ENCODE data around the gene CLIC6.

Gene CLIC6

DNA sequence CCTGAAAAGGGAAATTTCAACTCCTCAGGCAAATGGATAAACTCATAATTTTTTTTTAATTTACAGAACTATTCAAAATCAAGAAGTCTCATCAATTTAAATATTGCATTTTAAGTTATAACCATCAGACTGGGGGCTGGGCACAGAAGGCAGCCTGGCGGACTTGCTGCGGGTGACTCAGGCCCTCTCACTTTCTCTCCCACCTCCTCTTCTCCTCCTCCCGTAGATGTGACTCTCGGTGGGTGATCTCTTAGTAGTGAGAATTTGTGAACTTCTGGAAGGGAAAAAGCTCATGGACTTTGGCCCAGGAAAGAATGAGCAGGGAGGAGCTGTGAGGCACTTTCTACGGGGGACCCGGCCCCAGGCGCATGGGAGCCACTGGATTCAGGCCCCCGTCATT, 32.9 kb downstream of the CLIC6 start:
- TF ChIP-seq ZNF2 (tag by site-specific recombination; IDR thresholded peaks at IDR 0.05), result no peak
- no peak for TF ChIP-seq ZNF510 (tag by site-specific recombination; IDR thresholded peaks at IDR 0.05; ENCODE audit: insufficient replicate concordance)
- no peak for TF ChIP-seq PRDM1 (tag by site-specific recombination; IDR thresholded peaks at IDR 0.05)
- TF ChIP-seq ZNF561 (tag by site-specific recombination; IDR thresholded peaks at IDR 0.05; ENCODE audit: borderline replicate concordance), result no peak
- TF ChIP-seq, protein P1, sequence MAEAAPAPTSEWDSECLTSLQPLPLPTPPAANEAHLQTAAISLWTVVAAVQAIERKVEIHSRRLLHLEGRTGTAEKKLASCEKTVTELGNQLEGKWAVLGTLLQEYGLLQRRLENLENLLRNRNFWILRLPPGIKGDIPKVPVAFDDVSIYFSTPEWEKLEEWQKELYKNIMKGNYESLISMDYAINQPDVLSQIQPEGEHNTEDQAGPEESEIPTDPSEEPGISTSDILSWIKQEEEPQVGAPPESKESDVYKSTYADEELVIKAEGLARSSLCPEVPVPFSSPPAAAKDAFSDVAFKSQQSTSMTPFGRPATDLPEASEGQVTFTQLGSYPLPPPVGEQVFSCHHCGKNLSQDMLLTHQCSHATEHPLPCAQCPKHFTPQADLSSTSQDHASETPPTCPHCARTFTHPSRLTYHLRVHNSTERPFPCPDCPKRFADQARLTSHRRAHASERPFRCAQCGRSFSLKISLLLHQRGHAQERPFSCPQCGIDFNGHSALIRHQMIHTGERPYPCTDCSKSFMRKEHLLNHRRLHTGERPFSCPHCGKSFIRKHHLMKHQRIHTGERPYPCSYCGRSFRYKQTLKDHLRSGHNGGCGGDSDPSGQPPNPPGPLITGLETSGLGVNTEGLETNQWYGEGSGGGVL (tag by site-specific recombination; IDR thresholded peaks at IDR 0.05), result no peak
- TF ChIP-seq SP2 (tag by site-specific recombination; IDR thresholded peaks at IDR 0.05), result no peak
- H3K36me3 ChIP-seq (ENCODE audit: control insufficient read depth in 2 of 2, insufficient read depth in 1 of 2, low read length in 2 of 2), result no peaks in the 10 kb centered on the region
- ChIA-PET POLR2A (no interaction called here), CTCF (interaction anchor here (1.0 kb wide), 1 partner anchor 9 kb away, joined by 3 read pairs; no protein-coding TSS in a partner anchor)
- H3K9me3 ChIP-seq (ENCODE audit: control insufficient read depth, insufficient read depth, low read depth, low read length), result no peaks in the 10 kb centered on the region
- no peak overlapping the region for H3K4me3 ChIP-seq (ENCODE audit: low read depth, low read length)
- H3K4me1 ChIP-seq (ENCODE audit: control insufficient read depth, insufficient read depth, low read length), result no peaks in the 10 kb centered on the region
- H3K27ac ChIP-seq (ENCODE audit: extremely low read depth, low read depth, low read length), result no peak overlapping the region

DNA sequence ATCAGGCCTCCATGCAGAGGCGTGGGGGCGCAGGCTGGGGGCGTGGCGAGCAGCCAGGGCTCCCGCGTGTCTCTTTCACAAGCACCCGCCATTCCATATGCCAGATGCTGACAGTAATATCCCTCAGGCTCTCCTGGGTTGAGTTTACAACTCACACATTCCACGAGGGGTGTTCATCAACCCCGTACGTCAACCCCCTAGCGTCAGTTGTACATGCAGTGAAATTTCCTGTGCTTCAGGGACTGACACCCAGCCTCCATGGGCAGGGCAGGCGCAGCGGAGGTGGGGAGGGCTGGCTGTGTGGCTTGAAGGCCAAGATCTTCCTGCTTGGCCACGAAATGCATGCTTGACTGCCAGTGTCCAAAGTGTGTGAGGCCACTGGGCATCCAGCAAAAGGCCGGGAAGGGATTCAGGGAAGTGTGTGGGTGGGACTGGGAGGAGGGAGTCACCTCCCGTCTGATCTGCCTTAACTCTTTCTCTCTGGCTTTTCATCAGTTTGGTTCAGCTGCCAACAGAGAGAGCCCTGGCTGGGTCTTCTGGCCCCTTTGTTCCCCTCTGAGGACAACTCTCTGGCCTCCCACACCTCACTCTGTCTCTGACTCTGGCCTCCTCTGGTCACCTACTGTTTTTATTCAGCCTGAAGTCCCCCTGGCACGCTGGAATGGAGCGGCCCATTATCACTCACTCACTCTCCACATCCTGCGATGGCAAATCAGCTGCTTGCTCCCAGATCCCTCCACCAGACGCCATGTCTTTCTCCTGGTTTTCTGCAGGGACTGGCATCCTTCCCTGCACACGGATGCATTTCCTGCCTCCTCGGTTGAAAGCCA, 33.8 kb downstream of the CLIC6 start:
- H3K4me1 ChIP-seq (ENCODE audit: control insufficient read depth, insufficient read depth, low read length), result no peaks in the 10 kb centered on the region
- no peaks in the 10 kb centered on the region for H3K9me3 ChIP-seq (ENCODE audit: control insufficient read depth, insufficient read depth, low read depth, low read length)
- no peak overlapping the region for H3K27ac ChIP-seq (ENCODE audit: extremely low read depth, low read depth, low read length)
- H3K36me3 ChIP-seq (ENCODE audit: control insufficient read depth in 2 of 2, insufficient read depth in 1 of 2, low read length in 2 of 2), result no peaks in the 10 kb centered on the region
- CTCF ChIA-PET, result interaction anchor here (0.6 kb wide), 1 partner anchor 10 kb away, joined by 3 read pairs; no protein-coding TSS in a partner anchor
- H3K4me3 ChIP-seq (ENCODE audit: low read depth, low read length), result no peak overlapping the region
- TF ChIP-seq ZNF24 (tag by site-specific recombination; IDR thresholded peaks at IDR 0.05), result no peak
- POLR2A ChIA-PET, result no interaction called here

DNA sequence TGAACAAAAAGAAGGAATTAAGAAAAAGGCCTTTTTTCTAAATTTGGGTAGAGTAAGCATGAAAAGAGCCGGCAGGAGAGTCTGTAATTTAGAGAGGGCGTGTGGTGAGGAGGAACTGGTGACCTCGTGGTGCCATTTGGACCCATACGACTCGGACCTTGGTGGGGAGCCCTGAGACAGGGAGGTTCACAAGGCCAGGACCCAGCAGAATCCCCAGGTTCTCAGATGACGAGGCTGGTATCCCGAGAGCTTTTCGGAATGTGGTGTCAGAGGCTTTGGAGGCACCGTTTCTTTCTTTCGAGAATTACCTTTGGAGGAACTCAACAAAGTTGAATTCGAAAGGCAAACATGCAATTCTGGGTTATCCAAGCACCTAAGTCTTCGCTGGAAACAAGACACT, 34.8 kb downstream of the CLIC6 start:
- POLR2A ChIA-PET, result no interaction called here
- Histone ChIP-seq H3K27ac (ENCODE audit: extremely low read depth, low read depth, low read length) (no peak overlapping the region), H3K9me3 (ENCODE audit: control insufficient read depth, insufficient read depth, low read depth, low read length) (no peaks in the 10 kb centered on the region), H3K36me3 (ENCODE audit: control insufficient read depth in 2 of 2, insufficient read depth in 1 of 2, low read length in 2 of 2) (no peaks in the 10 kb centered on the region), H3K4me1 (ENCODE audit: control insufficient read depth, insufficient read depth, low read length) (no peaks in the 10 kb centered on the region), H3K4me3 (ENCODE audit: low read depth, low read length) (no peak overlapping the region)
- CTCF ChIA-PET, result no interaction called here
- TF ChIP-seq ZSCAN23 (tag by site-specific recombination; IDR thresholded peaks at IDR 0.05) (no peak), ZNF202 (tag by site-specific recombination; IDR thresholded peaks at IDR 0.05; ENCODE audit: borderline replicate concordance) (no peak), ZNF266 (tag by site-specific recombination; IDR thresholded peaks at IDR 0.05; ENCODE audit: low read depth) (no peak), TRIM28 (IDR thresholded peaks at IDR 0.05; ENCODE audit: borderline replicate concordance, low read length) (no peak)
- TF ChIP-seq, protein P2, sequence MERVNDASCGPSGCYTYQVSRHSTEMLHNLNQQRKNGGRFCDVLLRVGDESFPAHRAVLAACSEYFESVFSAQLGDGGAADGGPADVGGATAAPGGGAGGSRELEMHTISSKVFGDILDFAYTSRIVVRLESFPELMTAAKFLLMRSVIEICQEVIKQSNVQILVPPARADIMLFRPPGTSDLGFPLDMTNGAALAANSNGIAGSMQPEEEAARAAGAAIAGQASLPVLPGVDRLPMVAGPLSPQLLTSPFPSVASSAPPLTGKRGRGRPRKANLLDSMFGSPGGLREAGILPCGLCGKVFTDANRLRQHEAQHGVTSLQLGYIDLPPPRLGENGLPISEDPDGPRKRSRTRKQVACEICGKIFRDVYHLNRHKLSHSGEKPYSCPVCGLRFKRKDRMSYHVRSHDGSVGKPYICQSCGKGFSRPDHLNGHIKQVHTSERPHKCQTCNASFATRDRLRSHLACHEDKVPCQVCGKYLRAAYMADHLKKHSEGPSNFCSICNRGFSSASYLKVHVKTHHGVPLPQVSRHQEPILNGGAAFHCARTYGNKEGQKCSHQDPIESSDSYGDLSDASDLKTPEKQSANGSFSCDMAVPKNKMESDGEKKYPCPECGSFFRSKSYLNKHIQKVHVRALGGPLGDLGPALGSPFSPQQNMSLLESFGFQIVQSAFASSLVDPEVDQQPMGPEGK (tag by site-specific recombination; IDR thresholded peaks at IDR 0.05), result no peak

DNA sequence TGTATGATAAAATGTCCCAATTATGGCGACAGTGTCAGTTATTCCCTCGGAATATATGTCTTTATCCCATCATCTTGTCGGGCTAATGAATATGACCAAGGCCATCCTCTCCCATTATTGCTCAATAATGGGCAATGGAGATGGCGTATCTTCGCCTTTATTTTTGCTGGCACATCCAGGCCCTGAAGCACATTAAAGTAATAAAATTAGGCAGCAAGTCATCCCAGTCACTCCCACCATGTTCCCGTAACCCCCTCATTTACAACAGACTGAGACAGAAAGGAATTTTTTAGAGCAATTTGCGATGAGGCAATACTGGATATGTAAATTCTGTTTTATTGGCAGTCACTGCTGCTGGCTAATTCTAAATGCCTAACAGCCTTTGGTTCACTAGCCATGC, 35.3 kb downstream of the CLIC6 start:
- Histone ChIP-seq H3K9me3 (ENCODE audit: control insufficient read depth, insufficient read depth, low read depth, low read length) (no peaks in the 10 kb centered on the region), H3K27ac (ENCODE audit: extremely low read depth, low read depth, low read length) (no peak overlapping the region), H3K36me3 (ENCODE audit: control insufficient read depth in 2 of 2, insufficient read depth in 1 of 2, low read length in 2 of 2) (no peaks in the 10 kb centered on the region), H3K4me3 (ENCODE audit: low read depth, low read length) (no peak overlapping the region), H3K4me1 (ENCODE audit: control insufficient read depth, insufficient read depth, low read length) (no peaks in the 10 kb centered on the region)
- CTCF ChIA-PET, result interaction anchor here (0.8 kb wide), 1 partner anchor 1135 kb away, joined by 3 read pairs; no protein-coding TSS in a partner anchor
- POLR2A ChIA-PET, result no interaction called here
- no peak for TF ChIP-seq ZNF777 (tag by site-specific recombination; IDR thresholded peaks at IDR 0.05; ENCODE audit: borderline replicate concordance)
- no peak for TF ChIP-seq ZNF529 (tag by site-specific recombination; IDR thresholded peaks at IDR 0.05; ENCODE audit: insufficient replicate concordance)
- no peak for TF ChIP-seq ZNF433 (tag by site-specific recombination; IDR thresholded peaks at IDR 0.05; ENCODE audit: low read depth)
- no peak for TF ChIP-seq ZNF571 (tag by site-specific recombination; IDR thresholded peaks at IDR 0.05)
- TF ChIP-seq ZNF211 (tag by site-specific recombination; IDR thresholded peaks at IDR 0.05; ENCODE audit: low read depth), result no peak
- TF ChIP-seq, protein P3, sequence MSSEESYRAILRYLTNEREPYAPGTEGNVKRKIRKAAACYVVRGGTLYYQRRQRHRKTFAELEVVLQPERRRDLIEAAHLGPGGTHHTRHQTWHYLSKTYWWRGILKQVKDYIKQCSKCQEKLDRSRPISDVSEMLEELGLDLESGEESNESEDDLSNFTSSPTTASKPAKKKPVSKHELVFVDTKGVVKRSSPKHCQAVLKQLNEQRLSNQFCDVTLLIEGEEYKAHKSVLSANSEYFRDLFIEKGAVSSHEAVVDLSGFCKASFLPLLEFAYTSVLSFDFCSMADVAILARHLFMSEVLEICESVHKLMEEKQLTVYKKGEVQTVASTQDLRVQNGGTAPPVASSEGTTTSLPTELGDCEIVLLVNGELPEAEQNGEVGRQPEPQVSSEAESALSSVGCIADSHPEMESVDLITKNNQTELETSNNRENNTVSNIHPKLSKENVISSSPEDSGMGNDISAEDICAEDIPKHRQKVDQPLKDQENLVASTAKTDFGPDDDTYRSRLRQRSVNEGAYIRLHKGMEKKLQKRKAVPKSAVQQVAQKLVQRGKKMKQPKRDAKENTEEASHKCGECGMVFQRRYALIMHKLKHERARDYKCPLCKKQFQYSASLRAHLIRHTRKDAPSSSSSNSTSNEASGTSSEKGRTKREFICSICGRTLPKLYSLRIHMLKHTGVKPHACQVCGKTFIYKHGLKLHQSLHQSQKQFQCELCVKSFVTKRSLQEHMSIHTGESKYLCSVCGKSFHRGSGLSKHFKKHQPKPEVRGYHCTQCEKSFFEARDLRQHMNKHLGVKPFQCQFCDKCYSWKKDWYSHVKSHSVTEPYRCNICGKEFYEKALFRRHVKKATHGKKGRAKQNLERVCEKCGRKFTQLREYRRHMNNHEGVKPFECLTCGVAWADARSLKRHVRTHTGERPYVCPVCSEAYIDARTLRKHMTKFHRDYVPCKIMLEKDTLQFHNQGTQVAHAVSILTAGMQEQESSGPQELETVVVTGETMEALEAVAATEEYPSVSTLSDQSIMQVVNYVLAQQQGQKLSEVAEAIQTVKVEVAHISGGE (tag by site-specific recombination; conservative IDR thresholded peaks at IDR 0.05; ENCODE audit: low read depth), result no peak
- TF ChIP-seq ZNF555 (tag by site-specific recombination; conservative IDR thresholded peaks at IDR 0.05), result no peak

All from HEK293 (cell line).